GM12873 (cell line): ENCODE measurements around the gene PM20D1.

Source experiments
- CTCF ChIP-seq: IDR thresholded peaks from 2 replicates; pipeline ENCODE4 v1.5.1; 2012; ENCODE audit warnings: low read depth, mild to moderate bottlenecking, moderate library complexity, low read length, control low read depth; ENCODE audit not compliant: insufficient read depth; ENCODE audit errors: missing control alignments

Gene PM20D1

GRCh38 chr1:205824180-205824579 lies 25.8 kb downstream of the PM20D1 start:
- TF ChIP-seq CTCF: no peak

- TF ChIP-seq CTCF: no peak
Measured at GRCh38 chr1:205822397-205822796, 27.5 kb downstream of the PM20D1 start.

GRCh38 chr1:205817988-205818387 lies 31.9 kb downstream of the PM20D1 start:
- no peak for TF ChIP-seq CTCF

- TF ChIP-seq CTCF: no peak
Measured at GRCh38 chr1:205817364-205817763, 32.6 kb downstream of the PM20D1 start.

GRCh38 chr1:205813755-205814058 lies 36.2 kb downstream of the PM20D1 start:
- no peak for TF ChIP-seq CTCF

GRCh38 chr1:205812878-205813754 lies 36.8 kb downstream of the PM20D1 start, which contains the start of gene SLC41A1:
Gene SLC41A1, minus strand, starts transcription at chr1:205813198. Its CDS starts 2,757 bp downstream, at chr1:205810441.
- TF ChIP-seq CTCF: no peak

- no peak for TF ChIP-seq CTCF
Measured at GRCh38 chr1:205812271-205812877, 37.6 kb downstream of the PM20D1 start.
